Smooth muscle cell (in vitro differentiated cells): ENCODE results near the gene NOXA1. TPM values are rescaled to one million over a fixed set of nuclear protein-coding genes. Genes with fewer than 3 reads are reported as not detected.

Source experiments
- DNase-seq: peaks from one replicate; lab custom pipeline; 2025; ENCODE audit not compliant: unreplicated experiment; lab: John Stamatoyannopoulos, UW
- H2AFZ ChIP-seq: fragments of 200-600 bp; sonication (generic); 2 replicates; pipeline ENCODE4 v1.6.0; 2016; ENCODE audit warnings: antibody characterized with exemption, low read depth, mild to moderate bottlenecking
- H3F3A ChIP-seq: fragments of 200-600 bp; sonication (generic); 2 replicates; pipeline ENCODE4 v1.6.0; 2017; ENCODE audit warnings: antibody characterized with exemption, low read depth
- H3K27ac ChIP-seq: fragments of 200-600 bp; sonication (generic); 2 replicates; pipeline ENCODE4 v1.5.1; 2016; ENCODE audit warnings: low read depth, mild to moderate bottlenecking
- H3K27me3 ChIP-seq: fragments of 200-600 bp; sonication (generic); 2 replicates; pipeline ENCODE4 v1.6.1; 2016; ENCODE audit warnings: low read depth, mild to moderate bottlenecking
- H3K36me3 ChIP-seq: fragments of 200-600 bp; sonication (generic); 2 replicates; pipeline ENCODE4 v1.5.1; 2016; ENCODE audit warnings: low read depth
- H3K4me1 ChIP-seq: fragments of 200-600 bp; sonication (generic); 2 replicates; pipeline ENCODE4 v1.5.1; 2016; ENCODE audit warnings: low read depth
- H3K4me2 ChIP-seq: fragments of 200-600 bp; sonication (generic); 2 replicates; pipeline ENCODE4 v1.6.0; 2016; ENCODE audit warnings: mild to moderate bottlenecking
- H3K4me3 ChIP-seq: fragments of 200-600 bp; sonication (generic); 2 replicates; pipeline ENCODE4 v1.5.1; 2016; ENCODE audit warnings: mild to moderate bottlenecking
- H3K79me2 ChIP-seq: fragments of 200-600 bp; sonication (generic); 2 replicates; pipeline ENCODE4 v1.6.0; 2016; ENCODE audit warnings: low read depth, mild to moderate bottlenecking
- H3K9ac ChIP-seq: fragments of 200-600 bp; sonication (generic); 2 replicates; pipeline ENCODE4 v1.6.0; 2016; ENCODE audit warnings: low read depth
- H3K9me3 ChIP-seq: fragments of 200-600 bp; sonication (generic); replicated peaks from 2 replicates; pipeline ENCODE4 v1.5.1; 2016; ENCODE audit warnings: low read depth
- H4K20me1 ChIP-seq: fragments of 200-600 bp; sonication (generic); 2 replicates; pipeline ENCODE4 v1.6.0; 2016; ENCODE audit warnings: low read depth
- CTCF ChIP-seq: fragments of 200-600 bp; sonication (generic); IDR thresholded peaks from 2 replicates; pipeline ENCODE4 v1.5.1; 2017; ENCODE audit warnings: borderline replicate concordance, mild to moderate bottlenecking, antibody characterized with exemption; ENCODE audit not compliant: insufficient read depth, poor library complexity, severe bottlenecking
- WGBS: methylation state at CpG from one replicate; pipeline ENCODE4 v1.1.7; 2016; ENCODE audit warnings: low lambda C conversion rate; 5-methylcytosine and 5-hydroxymethylcytosine counted together
- polyA plus RNA-seq: library from polyadenylated mRNA; unstranded; fragments of >200 nt; fragmentation: Nextera tagmentation; extraction: Ambion mirVana; gene quantifications from 2 replicates; pipeline ENCODE4 v1.2.1, GENCODE V29; 2016
- total RNA-seq: library from RNA; depleted of rRNA; stranded (reverse); fragments of >200 nt; gene quantifications from 2 replicates; pipeline ENCODE4 v1.2.3, GENCODE V29; 2014

The NOXA1 gene
- total and polyA plus RNA-seq, 2 experiments from 2014 or later, result 0.09 to 0.81 TPM

- TF ChIP-seq CTCF, result no peak
- 94% methylated on average over 42 of the region's 47 CpGs for WGBS
- no peak for DNase-seq
Measured at GRCh38 chr9:137388589-137389427, 34.4 kb upstream of the NOXA1 start.

GRCh38 chr9:137389428-137389746 is 33.8 kb upstream of the NOXA1 start:
- Histone ChIP-seq H3K4me2 (no peak overlapping the region), H4K20me1 (peaks cover 7% of the 10 kb centered on the region), H3K9me3 (no peaks in the 10 kb centered on the region), H3K4me3 (no peak overlapping the region), H3K27me3 (no peaks in the 10 kb centered on the region), H3K79me2 (no peaks in the 10 kb centered on the region), H3K4me1 (no peaks in the 10 kb centered on the region), H3K36me3 (no peaks in the 10 kb centered on the region), H3K9ac (no peak overlapping the region), H3F3A (no peaks in the 10 kb centered on the region), H2AFZ (no peak overlapping the region), H3K27ac (no peak overlapping the region)
- WGBS, result 96% methylated on average over 13 of the region's 13 CpGs
- no peak for DNase-seq
- TF ChIP-seq CTCF, result no peak

More at GRCh38 chr9:137388589-137389427, 34.4 kb upstream of the NOXA1 start:
- no peak overlapping the region for H3K4me3 ChIP-seq
- H3K27ac ChIP-seq, result no peak overlapping the region
- H3K79me2 ChIP-seq, result no peaks in the 10 kb centered on the region
- H3K4me1 ChIP-seq, result no peaks in the 10 kb centered on the region
- H4K20me1 ChIP-seq, result peaks cover 6% of the 10 kb centered on the region
- H3F3A ChIP-seq, result no peaks in the 10 kb centered on the region
- no peaks in the 10 kb centered on the region for H3K36me3 ChIP-seq
- no peak overlapping the region for H3K9ac ChIP-seq
- no peak overlapping the region for H3K4me2 ChIP-seq
- no peaks in the 10 kb centered on the region for H3K9me3 ChIP-seq
- no peaks in the 10 kb centered on the region for H3K27me3 ChIP-seq
- no peak overlapping the region for H2AFZ ChIP-seq

GRCh38 chr9:137390553-137391410 is 32.4 kb upstream of the NOXA1 start:
- Histone ChIP-seq H3K9ac (no peak overlapping the region), H3K4me3 (no peak overlapping the region), H3K27ac (no peak overlapping the region), H3K4me2 (no peak overlapping the region), H3K9me3 (no peaks in the 10 kb centered on the region), H3K4me1 (no peaks in the 10 kb centered on the region), H3K36me3 (no peaks in the 10 kb centered on the region), H3K79me2 (no peaks in the 10 kb centered on the region), H4K20me1 (peaks cover 16% of the 10 kb centered on the region), H3K27me3 (no peaks in the 10 kb centered on the region), H3F3A (no peaks in the 10 kb centered on the region), H2AFZ (no peak overlapping the region)
- DNase-seq, result no peak
- 95% methylated on average over 35 of the region's 42 CpGs for WGBS
- no peak for TF ChIP-seq CTCF
